K562 (cell line): ENCODE results near the gene PBX2. TPM values are rescaled to one million over a fixed set of nuclear protein-coding genes. Genes with fewer than 3 reads are reported as not detected.

ENCODE experiments used
- ARID1B ChIP-seq: fragments of 450-650 bp; IDR thresholded peaks from 2 replicates; pipeline ENCODE4 v1.6.1; 2016; ENCODE audit warnings: antibody characterized with exemption, mild to moderate bottlenecking, inconsistent platforms
- ARID2 ChIP-seq: fragments of 450-650 bp; IDR thresholded peaks from 2 replicates; pipeline ENCODE4 v1.6.1; 2017; ENCODE audit warnings: antibody characterized with exemption, mild to moderate bottlenecking
- CBX1 ChIP-seq: sonication (generic); IDR thresholded peaks from 2 replicates; pipeline ENCODE4 v1.6.1; 2016; ENCODE audit warnings: antibody characterized with exemption, low read depth, mild to moderate bottlenecking
- CHD1 ChIP-seq: fragments of 200-600 bp; sonication (generic); IDR thresholded peaks from one replicate; pipeline ENCODE4 v1.6.1; 2012; ENCODE audit warnings: mild to moderate bottlenecking, moderate library complexity, low read length, inconsistent platforms
- CREBBP ChIP-seq: IDR thresholded peaks from one replicate; pipeline ENCODE4 v1.6.1; 2012; ENCODE audit warnings: low read depth, mild to moderate bottlenecking, control low read depth, inconsistent platforms, low read length
- ELK1 ChIP-seq: sonication (generic); formaldehyde crosslinking; IDR thresholded peaks from 2 replicates; pipeline ENCODE4 v1.8.1; 2022; ENCODE audit warnings: missing genetic modification reagents
- HBP1 ChIP-seq: fragments of 450-650 bp; formaldehyde crosslinking; IDR thresholded peaks from 2 replicates; pipeline ENCODE4 v1.4.0; 2022; ENCODE audit warnings: missing genetic modification characterization
- HMG20A ChIP-seq: fragments of 450-650 bp; formaldehyde crosslinking; conservative IDR thresholded peaks from 2 replicates; pipeline ENCODE4 v1.4.0; 2020; ENCODE audit warnings: mild to moderate bottlenecking, mixed read lengths
- ID3 ChIP-seq, 2 experiments: fragments of 250-450 bp in 1 of 2; fragments of 450-650 bp in 1 of 2; sonication (Bioruptor Pico) in 1 of 2; IDR thresholded peaks; 2 replicates each; pipeline versions ENCODE4 v1.6.1 to v1.8.0; 2016 to 2021; ENCODE audit warnings: mild to moderate bottlenecking in 2 of 2, moderate library complexity in 2 of 2, missing compliant biosample characterization in 1 of 2, missing genetic modification characterization in 1 of 2
- LEF1 ChIP-seq: fragments of 450-650 bp; IDR thresholded peaks from 2 replicates; pipeline ENCODE4 v1.6.1; 2016; ENCODE audit warnings: mild to moderate bottlenecking
- MYBL2 ChIP-seq, 2 experiments: fragments of 450-650 bp in 1 of 2; sonication (generic) in 1 of 2; formaldehyde crosslinking in 1 of 2; IDR thresholded peaks; 2 replicates each; pipeline versions ENCODE4 v1.6.1 to v1.8.1; 2017 to 2022; ENCODE audit warnings: borderline replicate concordance in 1 of 2, inconsistent platforms in 1 of 2, low read depth in 1 of 2, mild to moderate bottlenecking in 1 of 2, missing genetic modification reagents in 1 of 2, moderate library complexity in 1 of 2
- NCOR1 ChIP-seq: fragments of 450-650 bp; IDR thresholded peaks from 2 replicates; pipeline ENCODE4 v1.6.1; 2016; ENCODE audit warnings: mild to moderate bottlenecking, moderate library complexity
- SNIP1 ChIP-seq: fragments of 450-650 bp; IDR thresholded peaks from 2 replicates; pipeline ENCODE4 v1.7.1; 2017; ENCODE audit warnings: low read depth, mild to moderate bottlenecking
- TRIM24 ChIP-seq, 2 experiments: fragments of 450-650 bp; IDR thresholded peaks; 2 replicates each; pipeline ENCODE4 v1.6.1; 2016
- WHSC1 ChIP-seq: IDR thresholded peaks from one replicate; pipeline ENCODE4 v1.6.1; 2012; ENCODE audit warnings: low read length, control low read depth, inconsistent platforms
- ZBTB17 ChIP-seq: fragments of 450-650 bp; formaldehyde crosslinking; IDR thresholded peaks from 2 replicates; pipeline ENCODE4 v1.4.0; 2020; ENCODE audit warnings: mild to moderate bottlenecking
- ZBTB26 ChIP-seq: fragments of 450-650 bp; formaldehyde crosslinking; IDR thresholded peaks from 2 replicates; pipeline ENCODE4 v1.4.0; 2022; ENCODE audit warnings: missing genetic modification characterization
- ZNF143 ChIP-seq: sonication (generic); formaldehyde crosslinking; IDR thresholded peaks from 2 replicates; pipeline ENCODE4 v1.9.0; 2022; ENCODE audit warnings: mild to moderate bottlenecking, missing genetic modification reagents
- ZNF644 ChIP-seq: fragments of 200-800 bp; sonication (Bioruptor generic); IDR thresholded peaks from 2 replicates; pipeline ENCODE4 v1.6.1; 2016; ENCODE audit warnings: low read depth, missing genetic modification characterization, missing compliant biosample characterization
- ZNF740 ChIP-seq, 3 experiments: fragments of 200-800 bp in 1 of 3; sonication (Bioruptor generic) in 1 of 3; sonication (generic) in 1 of 3; formaldehyde crosslinking in 1 of 3; IDR thresholded peaks; 2 replicates each; pipeline versions ENCODE4 v1.6.1 to v1.8.0; 2016 to 2022; ENCODE audit warnings: mild to moderate bottlenecking in 2 of 3, missing compliant biosample characterization in 2 of 3, missing genetic modification characterization in 2 of 3, missing genetic modification reagents in 1 of 3
- ZNF76 ChIP-seq: fragments of 250-450 bp; sonication (Bioruptor Pico); IDR thresholded peaks from 2 replicates; pipeline ENCODE4 v1.4.0; 2020; ENCODE audit warnings: mild to moderate bottlenecking, moderate library complexity, borderline replicate concordance
- ZNF764 ChIP-seq: fragments of 250-450 bp; sonication (Bioruptor Pico); IDR thresholded peaks from 2 replicates; pipeline ENCODE4 v1.4.0; 2020; ENCODE audit warnings: low read depth, mild to moderate bottlenecking, moderate library complexity
- polyA plus RNA-seq, 8 experiments: library from polyadenylated mRNA; depleted of rRNA in 4 of 8; stranded (reverse) in 5 of 8; unstranded in 3 of 8; fragments of >200 nt; fragmentation: Nextera tagmentation in 2 of 8; fragmentation: Illumina TruSeq in 1 of 8; extraction: Ambion mirVana in 2 of 8; extraction: Trizol in 1 of 8; gene quantifications; 2 replicates each; pipeline versions ENCODE4 v1.2.1 to v1.2.3, GENCODE V29; 2011 to 2014; ENCODE audit warnings: inconsistent platforms in 1 of 8, missing spikeins in 1 of 8
- total RNA-seq, 7 experiments: library from RNA; depleted of rRNA in 6 of 7; stranded (reverse); fragments of >200 nt in 6 of 7; fragmentation: Illumina TruSeq in 2 of 7; extraction: Trizol in 2 of 7; gene quantifications; 2 replicates each; pipeline versions ENCODE4 v1.2.1 to v1.2.3, GENCODE V29; 2011 to 2021; ENCODE audit warnings: low replicate concordance in 1 of 7

PBX2 gene
- total and polyA plus RNA-seq, 9 of the 15 experiments (the other 6 are each of a cell fraction or from before 2014, with no cell fraction given), result 1.9 to 134 (median 62.5) TPM

GRCh38 chr6:32154514-32155161 is 35.4 kb downstream of the PBX2 start (continued):
- TF ChIP-seq ID3 (CRISPR knock-in tag; IDR thresholded peaks at IDR 0.05), result no peak
- TF ChIP-seq ID3 (tag; IDR thresholded peaks at IDR 0.05), result no peak
- no peak for TF ChIP-seq ZNF764
- no peak for TF ChIP-seq ELK1 (CRISPR knock-in tag)
- TF ChIP-seq MYBL2 (IDR thresholded peaks at IDR 0.05; ENCODE audit: low read depth), result no peak
- no peak for TF ChIP-seq MYBL2 (CRISPR knock-in tag; IDR thresholded peaks at IDR 0.05; ENCODE audit: borderline replicate concordance)
- TF ChIP-seq NCOR1, result peak; percentile 36; the same call in 1 of the 2 replicates
- no peak for TF ChIP-seq HBP1 (CRISPR knock-in tag)
- TF ChIP-seq CREBBP, result no peak
- no peak for TF ChIP-seq CBX1
- no peak for TF ChIP-seq LEF1
- no peak for TF ChIP-seq HMG20A
- no peak for TF ChIP-seq ZNF76 (CRISPR knock-in tag)
- no peak; the same call in none of the 2 replicates for TF ChIP-seq ZNF740 (CRISPR knock-in tag; IDR thresholded peaks at IDR 0.05)
- no peak for TF ChIP-seq ZNF740 (tag; IDR thresholded peaks at IDR 0.05)
- no peak for TF ChIP-seq ZNF644 (tag)
- TF ChIP-seq TRIM24 (IDR thresholded peaks at IDR 0.05), result no peak
- peak; percentile 63; the same call in 1 of the 2 replicates for TF ChIP-seq ARID1B
- TF ChIP-seq ZBTB17 (CRISPR knock-in tag), result no peak
- no peak for TF ChIP-seq ZBTB26
- 0 out of 2 replicates have a peak, but pooled peaks have one; percentile 25 for TF ChIP-seq ZNF143 (CRISPR knock-in tag)
- no peak for TF ChIP-seq SNIP1
- no peak for TF ChIP-seq WHSC1
- no peak for TF ChIP-seq CHD1
- TF ChIP-seq ARID2, result peak; percentile 87
